HEK293T (cell line): ENCODE data around the gene KRT35.

Experiments used
- CTBP1 ChIP-seq: fragments of 450-650 bp; IDR thresholded peaks from 2 replicates; pipeline ENCODE4 v1.6.1; 2016; ENCODE audit warnings: borderline replicate concordance
- ELF4 ChIP-seq: fragments of 450-650 bp; IDR thresholded peaks from 2 replicates; pipeline ENCODE4 v1.6.1; 2017; ENCODE audit warnings: antibody characterized with exemption
- FOXA1 ChIP-seq: fragments of 450-650 bp; IDR thresholded peaks from 2 replicates; pipeline ENCODE4 v1.6.1; 2016; ENCODE audit warnings: mild to moderate bottlenecking
- FOXK2 ChIP-seq: fragments of 450-650 bp; IDR thresholded peaks from 2 replicates; pipeline ENCODE4 v1.6.1; 2016; ENCODE audit warnings: mild to moderate bottlenecking
- HDGF ChIP-seq: fragments of 450-650 bp; IDR thresholded peaks from 2 replicates; pipeline ENCODE4 v1.6.1; 2017; ENCODE audit warnings: antibody characterized with exemption, borderline replicate concordance
- NFRKB ChIP-seq: fragments of 450-650 bp; IDR thresholded peaks from 2 replicates; pipeline ENCODE4 v1.6.1; 2016; ENCODE audit warnings: mild to moderate bottlenecking, moderate library complexity
- SUZ12 ChIP-seq: fragments of 450-650 bp; IDR thresholded peaks from 2 replicates; pipeline ENCODE4 v1.6.1; 2016; ENCODE audit warnings: mild to moderate bottlenecking
- ZNF384 ChIP-seq: fragments of 450-650 bp; IDR thresholded peaks from 2 replicates; pipeline ENCODE4 v1.6.1; 2016
- TF ChIP-seq, protein P1 (sequence below): fragments of 450-650 bp; IDR thresholded peaks from 2 replicates; pipeline ENCODE4 v1.6.1; 2016

DNA sequence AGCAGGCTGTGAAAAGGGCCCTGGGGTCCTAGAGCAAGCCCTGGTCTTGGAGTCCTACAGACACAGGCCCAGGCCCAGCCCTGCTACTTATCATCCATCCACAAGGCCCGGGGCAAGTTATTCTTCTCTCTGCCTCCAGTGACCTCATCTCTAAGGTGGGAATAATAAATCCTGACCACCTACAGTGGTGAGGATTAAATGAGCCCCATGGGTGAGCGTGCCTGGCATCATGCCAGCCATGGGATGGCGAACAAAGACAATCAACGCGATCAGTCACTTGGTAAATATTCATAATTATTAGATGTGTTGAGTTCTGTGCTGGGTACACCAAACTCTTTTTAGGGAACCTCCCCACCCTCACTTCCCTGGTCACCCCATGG is 32.2 kb upstream of the KRT35 start:
- TF ChIP-seq HDGF (no peak), NFRKB (no peak), FOXK2 (no peak), SUZ12 (no peak), ZNF384 (no peak), CTBP1 (no peak), FOXA1 (no peak), ELF4 (no peak)
- TF ChIP-seq, protein P1, sequence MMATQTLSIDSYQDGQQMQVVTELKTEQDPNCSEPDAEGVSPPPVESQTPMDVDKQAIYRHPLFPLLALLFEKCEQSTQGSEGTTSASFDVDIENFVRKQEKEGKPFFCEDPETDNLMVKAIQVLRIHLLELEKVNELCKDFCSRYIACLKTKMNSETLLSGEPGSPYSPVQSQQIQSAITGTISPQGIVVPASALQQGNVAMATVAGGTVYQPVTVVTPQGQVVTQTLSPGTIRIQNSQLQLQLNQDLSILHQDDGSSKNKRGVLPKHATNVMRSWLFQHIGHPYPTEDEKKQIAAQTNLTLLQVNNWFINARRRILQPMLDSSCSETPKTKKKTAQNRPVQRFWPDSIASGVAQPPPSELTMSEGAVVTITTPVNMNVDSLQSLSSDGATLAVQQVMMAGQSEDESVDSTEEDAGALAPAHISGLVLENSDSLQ = no peak
